ENCODE data around the gene MYH7B.

The MYH7B gene

DNA sequence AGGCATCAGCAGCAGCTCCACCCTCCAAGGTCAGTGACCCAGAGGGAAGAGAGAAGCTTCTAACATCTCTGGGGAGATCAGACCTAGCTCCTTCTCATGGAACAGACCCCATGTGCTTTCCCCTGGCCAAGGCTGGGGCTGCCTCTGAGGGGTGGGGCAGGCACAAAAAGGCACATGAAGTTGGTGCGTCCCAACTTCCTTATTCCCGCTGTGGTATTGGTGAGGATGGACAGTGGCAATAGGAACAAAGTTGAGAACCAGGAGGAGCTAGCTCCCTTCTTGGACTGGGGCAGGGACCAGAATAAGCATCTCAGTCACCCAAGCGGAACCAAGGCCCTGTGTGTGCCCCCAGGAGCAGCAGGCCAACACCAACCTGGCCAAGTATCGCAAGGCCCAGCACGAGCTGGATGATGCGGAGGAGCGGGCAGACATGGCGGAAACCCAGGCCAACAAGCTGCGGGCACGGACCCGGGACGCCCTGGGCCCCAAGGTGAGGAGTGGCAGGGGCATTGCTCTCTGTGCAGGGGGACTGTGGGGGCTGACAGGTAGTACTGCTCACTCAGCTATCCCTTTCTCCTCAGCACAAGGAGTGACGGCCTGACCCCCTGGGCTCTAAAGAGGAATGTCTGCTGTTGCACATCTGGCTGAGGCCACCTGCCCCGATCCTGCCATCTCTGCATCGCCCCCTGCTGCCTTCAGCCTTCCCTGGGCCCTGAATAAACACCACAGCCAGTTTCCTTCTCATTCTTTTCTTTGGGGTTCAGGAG, 46.1 kb downstream of the MYH7B start:
- ChIA-PET POLR2A (interaction anchor here (1.1 kb wide), 1 partner anchor 46 kb away, joined by 3 read pairs; no protein-coding TSS in a partner anchor), CTCF (interaction anchor here (0.9 to 1.3 kb wide), 2 partner anchors 13 to 56 kb away, joined by 3 to 5 read pairs; no protein-coding TSS in a partner anchor)
- TF ChIP-seq LEF1 (IDR thresholded peaks at IDR 0.05; ENCODE audit: borderline replicate concordance) (no peak), NFRKB (IDR thresholded peaks at IDR 0.05) (no peak), TARDBP (IDR thresholded peaks at IDR 0.05) (no peak), FOXA1 (IDR thresholded peaks at IDR 0.05) (no peak), SP1 (IDR thresholded peaks at IDR 0.05) (no peak), FOXM1 (IDR thresholded peaks at IDR 0.05; ENCODE audit: borderline replicate concordance) (no peak), ELF4 (IDR thresholded peaks at IDR 0.05) (no peak)
- DNase-seq (ENCODE audit: extremely low spot score), result no peak

GRCh38 chr20:35002426-35003210, 47.0 kb downstream of the MYH7B start:
- TF ChIP-seq ELF4 (IDR thresholded peaks at IDR 0.05) (no peak), BHLHE40 (IDR thresholded peaks at IDR 0.05; ENCODE audit: borderline replicate concordance) (no peak), CTBP1 (IDR thresholded peaks at IDR 0.05; ENCODE audit: borderline replicate concordance) (no peak), SP1 (IDR thresholded peaks at IDR 0.05) (no peak), ZNF384 (IDR thresholded peaks at IDR 0.05) (no peak), PKNOX1 (IDR thresholded peaks at IDR 0.05) (no peak), NFRKB (IDR thresholded peaks at IDR 0.05) (no peak), ARNT (IDR thresholded peaks at IDR 0.05) (no peak), FOXM1 (IDR thresholded peaks at IDR 0.05; ENCODE audit: borderline replicate concordance) (no peak), TARDBP (IDR thresholded peaks at IDR 0.05) (no peak), HDGF (IDR thresholded peaks at IDR 0.05; ENCODE audit: borderline replicate concordance) (no peak), FOXK2 (IDR thresholded peaks at IDR 0.05) (no peak), LEF1 (IDR thresholded peaks at IDR 0.05; ENCODE audit: borderline replicate concordance) (no peak), FOXA1 (IDR thresholded peaks at IDR 0.05) (no peak), L3MBTL2 (conservative IDR thresholded peaks at IDR 0.05) (no peak), SUZ12 (IDR thresholded peaks at IDR 0.05) (no peak)
- ChIA-PET POLR2A (no interaction called here), CTCF (no interaction called here)
- DNase-seq (ENCODE audit: extremely low spot score), result no peak

GRCh38 chr20:35003211-35004031, 47.8 kb downstream of the MYH7B start:
- ChIA-PET POLR2A (no interaction called here), CTCF (no interaction called here)
- no peak for DNase-seq (ENCODE audit: extremely low spot score)
- TF ChIP-seq BHLHE40 (IDR thresholded peaks at IDR 0.05; ENCODE audit: borderline replicate concordance) (no peak), FOXK2 (IDR thresholded peaks at IDR 0.05) (no peak), LEF1 (IDR thresholded peaks at IDR 0.05; ENCODE audit: borderline replicate concordance) (no peak), TARDBP (IDR thresholded peaks at IDR 0.05) (no peak), ELF4 (IDR thresholded peaks at IDR 0.05) (no peak), CTBP1 (IDR thresholded peaks at IDR 0.05; ENCODE audit: borderline replicate concordance) (no peak), PKNOX1 (IDR thresholded peaks at IDR 0.05) (no peak), HDGF (IDR thresholded peaks at IDR 0.05; ENCODE audit: borderline replicate concordance) (no peak), FOXM1 (IDR thresholded peaks at IDR 0.05; ENCODE audit: borderline replicate concordance) (no peak), SP1 (IDR thresholded peaks at IDR 0.05) (no peak), ARNT (IDR thresholded peaks at IDR 0.05) (no peak), NFRKB (IDR thresholded peaks at IDR 0.05) (no peak), ZNF384 (IDR thresholded peaks at IDR 0.05) (no peak), L3MBTL2 (conservative IDR thresholded peaks at IDR 0.05) (no peak), SUZ12 (IDR thresholded peaks at IDR 0.05) (no peak), FOXA1 (IDR thresholded peaks at IDR 0.05) (no peak)

- CTCF ChIA-PET, result no interaction called here
- TF ChIP-seq LEF1 (IDR thresholded peaks at IDR 0.05; ENCODE audit: borderline replicate concordance) (no peak), PKNOX1 (IDR thresholded peaks at IDR 0.05) (no peak), ZNF384 (IDR thresholded peaks at IDR 0.05) (no peak), SP1 (IDR thresholded peaks at IDR 0.05) (no peak), FOXA1 (IDR thresholded peaks at IDR 0.05) (no peak), FOXM1 (IDR thresholded peaks at IDR 0.05; ENCODE audit: borderline replicate concordance) (no peak), BHLHE40 (IDR thresholded peaks at IDR 0.05; ENCODE audit: borderline replicate concordance) (no peak), ELF4 (IDR thresholded peaks at IDR 0.05) (no peak)
- POLR2A ChIA-PET, result no interaction called here
- no peak for DNase-seq (ENCODE audit: extremely low spot score)
Measured at GRCh38 chr20:35004051-35004725, 48.5 kb downstream of the MYH7B start.
